NB4 (cell line): ENCODE results near the gene KDM4B.

Experiments
- DNase-seq: peaks from one replicate; pipeline ENCODE4 v3.0.0; 2010; ENCODE audit warnings: low read depth
- H3K4me3 ChIP-seq: one replicate; pipeline ENCODE4 v1.5.1; 2011; ENCODE audit warnings: mild to moderate bottlenecking, low read depth, low read length, moderate library complexity
- CTCF ChIP-seq: IDR thresholded peaks from one replicate; pipeline ENCODE4 v1.5.1; 2012; ENCODE audit warnings: low read depth, low read length
- MAX ChIP-seq: IDR thresholded peaks from 2 replicates; pipeline ENCODE4 v1.6.1; 2011; ENCODE audit warnings: low read depth, low read length
- MYC ChIP-seq: IDR thresholded peaks from 2 replicates; pipeline ENCODE4 v1.6.1; 2011; ENCODE audit warnings: low read depth, low read length
- POLR2A ChIP-seq: IDR thresholded peaks from 2 replicates; pipeline ENCODE4 v1.6.1; 2011; ENCODE audit warnings: mild to moderate bottlenecking; ENCODE audit not compliant: insufficient read length; ENCODE audit errors: extremely low read depth

KDM4B gene

GRCh38 chr19:5074830-5075394, 106.0 kb downstream of the KDM4B start:
- TF ChIP-seq MYC (no peak; the same call in 1 of the 2 replicates), MAX (no peak), CTCF (no peak), POLR2A (no peak)
- peak; percentile 25 for DNase-seq

GRCh38 chr19:5075597-5075996, 106.7 kb downstream of the KDM4B start:
- DNase-seq, result peak; percentile 78
- H3K4me3 ChIP-seq, result no peak overlapping the region
- TF ChIP-seq POLR2A (no peak), CTCF (no peak), MAX (no peak), MYC (no peak)

More at GRCh38 chr19:5074830-5075394, 106.0 kb downstream of the KDM4B start:
- H3K4me3 ChIP-seq, result no peak overlapping the region

GRCh38 chr19:5076440-5077208, 107.7 kb downstream of the KDM4B start:
- H3K4me3 ChIP-seq, result no peak overlapping the region
- no peak for DNase-seq
- no peak for TF ChIP-seq MAX
- TF ChIP-seq POLR2A, result no peak
- TF ChIP-seq CTCF, result no peak
- TF ChIP-seq MYC, result no peak

- TF ChIP-seq MAX (no peak), MYC (no peak), POLR2A (no peak), CTCF (no peak)
- no peak overlapping the region for H3K4me3 ChIP-seq
- no peak for DNase-seq
Measured at GRCh38 chr19:5077209-5077515, 108.2 kb downstream of the KDM4B start.

- H3K4me3 ChIP-seq, result no peak overlapping the region
- DNase-seq, result peak; percentile 91
- TF ChIP-seq MAX (peak; percentile 54), MYC (peak; percentile 34; the same call in 1 of the 2 replicates), CTCF (no peak), POLR2A (no peak)
Measured at GRCh38 chr19:5078182-5078581, 109.3 kb downstream of the KDM4B start.
